Measurements from ENCODE around the gene MAB21L3.

- TF ChIP-seq POLR2A (IDR thresholded peaks at IDR 0.05; ENCODE audit: low read length) (no peak), GATA1 (IDR thresholded peaks at IDR 0.05; ENCODE audit: low read depth, low read length) (no peak)
Observed at GRCh38 chr1:116153692-116154031, 42.5 kb downstream of the MAB21L3 start.
